ENCODE data around the gene MGAT3. TPM values are rescaled to one million over a fixed set of nuclear protein-coding genes. Genes with fewer than 3 reads are reported as not detected.

Gene MGAT3
- total and polyA plus RNA-seq, 2 of the 13 experiments (the other 11 are each of a cell fraction or from before 2014, with no cell fraction given): 0.11 to 0.15 TPM

DNA sequence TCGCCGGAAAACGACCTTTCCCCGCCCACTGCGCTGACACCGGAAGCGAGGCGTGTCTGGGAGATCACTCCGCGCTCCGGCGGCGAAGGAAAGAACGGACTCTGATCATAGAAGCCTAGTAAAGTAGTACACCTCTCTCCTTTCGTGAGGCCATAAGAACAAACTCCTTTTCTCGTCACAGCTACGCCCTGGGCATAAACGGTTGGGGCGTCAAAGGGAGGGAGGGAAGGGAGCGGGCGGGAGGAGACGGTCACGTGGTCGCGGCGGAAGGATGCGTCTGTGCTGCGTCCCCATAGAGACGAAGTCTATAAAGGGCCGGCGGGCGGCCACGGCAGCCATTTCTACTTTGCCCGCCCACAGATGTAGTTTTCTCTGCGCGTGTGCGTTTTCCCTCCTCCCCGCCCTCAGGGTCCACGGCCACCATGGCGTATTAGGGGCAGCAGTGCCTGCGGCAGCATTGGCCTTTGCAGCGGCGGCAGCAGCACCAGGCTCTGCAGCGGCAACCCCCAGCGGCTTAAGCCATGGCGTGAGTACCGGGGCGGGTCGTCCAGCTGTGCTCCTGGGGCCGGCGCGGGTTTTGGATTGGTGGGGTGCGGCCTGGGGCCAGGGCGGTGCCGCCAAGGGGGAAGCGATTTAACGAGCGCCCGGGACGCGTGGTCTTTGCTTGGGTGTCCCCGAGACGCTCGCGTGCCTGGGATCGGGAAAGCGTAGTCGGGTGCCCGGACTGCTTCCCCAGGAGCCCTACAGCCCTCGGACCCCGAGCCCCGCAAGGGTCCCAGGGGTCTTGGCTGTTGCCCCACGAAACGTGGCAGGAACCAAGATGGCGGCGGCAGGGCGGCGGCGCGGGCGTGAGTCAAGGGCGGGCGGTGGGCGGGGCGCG lies 63.7 kb downstream of the MGAT3 start, which contains the start of gene ATF4 (continued):
- TF ChIP-seq, protein P1, sequence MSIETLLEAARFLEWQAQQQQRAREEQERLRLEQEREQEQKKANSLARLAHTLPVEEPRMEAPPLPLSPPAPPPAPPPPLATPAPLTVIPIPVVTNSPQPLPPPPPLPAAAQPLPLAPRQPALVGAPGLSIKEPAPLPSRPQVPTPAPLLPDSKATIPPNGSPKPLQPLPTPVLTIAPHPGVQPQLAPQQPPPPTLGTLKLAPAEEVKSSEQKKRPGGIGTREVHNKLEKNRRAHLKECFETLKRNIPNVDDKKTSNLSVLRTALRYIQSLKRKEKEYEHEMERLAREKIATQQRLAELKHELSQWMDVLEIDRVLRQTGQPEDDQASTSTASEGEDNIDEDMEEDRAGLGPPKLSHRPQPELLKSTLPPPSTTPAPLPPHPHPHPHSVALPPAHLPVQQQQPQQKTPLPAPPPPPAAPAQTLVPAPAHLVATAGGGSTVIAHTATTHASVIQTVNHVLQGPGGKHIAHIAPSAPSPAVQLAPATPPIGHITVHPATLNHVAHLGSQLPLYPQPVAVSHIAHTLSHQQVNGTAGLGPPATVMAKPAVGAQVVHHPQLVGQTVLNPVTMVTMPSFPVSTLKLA (IDR thresholded peaks at IDR 0.05): 0 out of 2 replicates have a peak, but pooled peaks have one; percentile 34
- TF ChIP-seq, protein P2, sequence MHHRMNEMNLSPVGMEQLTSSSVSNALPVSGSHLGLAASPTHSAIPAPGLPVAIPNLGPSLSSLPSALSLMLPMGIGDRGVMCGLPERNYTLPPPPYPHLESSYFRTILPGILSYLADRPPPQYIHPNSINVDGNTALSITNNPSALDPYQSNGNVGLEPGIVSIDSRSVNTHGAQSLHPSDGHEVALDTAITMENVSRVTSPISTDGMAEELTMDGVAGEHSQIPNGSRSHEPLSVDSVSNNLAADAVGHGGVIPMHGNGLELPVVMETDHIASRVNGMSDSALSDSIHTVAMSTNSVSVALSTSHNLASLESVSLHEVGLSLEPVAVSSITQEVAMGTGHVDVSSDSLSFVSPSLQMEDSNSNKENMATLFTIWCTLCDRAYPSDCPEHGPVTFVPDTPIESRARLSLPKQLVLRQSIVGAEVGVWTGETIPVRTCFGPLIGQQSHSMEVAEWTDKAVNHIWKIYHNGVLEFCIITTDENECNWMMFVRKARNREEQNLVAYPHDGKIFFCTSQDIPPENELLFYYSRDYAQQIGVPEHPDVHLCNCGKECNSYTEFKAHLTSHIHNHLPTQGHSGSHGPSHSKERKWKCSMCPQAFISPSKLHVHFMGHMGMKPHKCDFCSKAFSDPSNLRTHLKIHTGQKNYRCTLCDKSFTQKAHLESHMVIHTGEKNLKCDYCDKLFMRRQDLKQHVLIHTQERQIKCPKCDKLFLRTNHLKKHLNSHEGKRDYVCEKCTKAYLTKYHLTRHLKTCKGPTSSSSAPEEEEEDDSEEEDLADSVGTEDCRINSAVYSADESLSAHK (CRISPR knock-in tag; IDR thresholded peaks at IDR 0.05; ENCODE audit: borderline replicate concordance): no peak
- TF ChIP-seq FOXA1 (IDR thresholded peaks at IDR 0.05) (no peak), FOXA1 (CRISPR knock-in tag; IDR thresholded peaks at IDR 0.05) (0 out of 2 replicates have a peak, but pooled peaks have one; percentile 4), RBM39 (IDR thresholded peaks at IDR 0.05; ENCODE audit: low read depth, low read length, poor library complexity, severe bottlenecking) (peak; percentile 100), SP5 (CRISPR knock-in tag; IDR thresholded peaks at IDR 0.05; ENCODE audit: borderline replicate concordance, low read depth) (no peak), EED (CRISPR knock-in tag; IDR thresholded peaks at IDR 0.05) (peak; percentile 95), ZBTB20 (CRISPR knock-in tag; IDR thresholded peaks at IDR 0.05; ENCODE audit: borderline replicate concordance, low read depth) (peak; percentile 21; the same call in 1 of the 2 replicates)
